IPS-11a (cell line): ENCODE measurements around the gene MAP4K2.

Experiments used
- H3K4me3 ChIP-seq: one replicate; pipeline ENCODE4 v1.5.1; 2013; ENCODE audit warnings: low read depth, low read length, control low read depth

MAP4K2 gene

DNA sequence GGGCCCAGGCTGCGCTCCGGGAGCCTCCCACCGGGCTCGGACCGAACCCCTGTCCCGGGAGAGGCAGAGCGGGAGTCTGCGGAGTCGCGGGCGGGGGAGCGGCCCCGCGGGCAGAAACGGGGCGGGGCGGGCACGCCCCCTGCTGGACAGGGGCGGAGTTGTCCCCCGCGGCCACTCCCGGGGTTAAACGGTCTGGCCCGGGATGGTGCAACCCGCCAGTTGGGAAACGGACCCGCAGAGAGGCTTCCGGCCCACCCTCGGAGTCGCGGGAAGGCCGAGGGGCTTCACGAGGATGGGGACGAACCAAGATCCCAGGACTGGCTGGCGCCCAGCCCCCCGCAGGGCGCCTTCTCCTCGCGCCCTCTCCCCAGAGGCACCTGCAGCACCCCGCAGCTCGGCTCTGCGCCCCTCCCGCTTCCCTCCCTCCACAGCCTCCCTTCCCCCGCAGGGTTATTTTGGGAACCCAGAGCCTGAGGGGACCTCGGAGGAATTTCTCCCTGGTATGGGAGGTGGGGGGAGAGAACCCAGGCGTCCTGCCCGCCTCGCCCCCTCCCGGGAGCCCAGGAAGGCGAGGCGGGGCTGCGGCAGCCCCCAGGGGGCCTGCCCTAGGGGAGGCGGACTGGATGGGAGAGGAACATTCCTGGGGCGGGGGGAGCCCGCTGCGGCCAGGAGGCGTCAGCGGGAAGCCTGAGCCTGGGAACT, 60.0 kb downstream of the MAP4K2 start:
- peak overlapping the region; percentile 51 for H3K4me3 ChIP-seq

DNA sequence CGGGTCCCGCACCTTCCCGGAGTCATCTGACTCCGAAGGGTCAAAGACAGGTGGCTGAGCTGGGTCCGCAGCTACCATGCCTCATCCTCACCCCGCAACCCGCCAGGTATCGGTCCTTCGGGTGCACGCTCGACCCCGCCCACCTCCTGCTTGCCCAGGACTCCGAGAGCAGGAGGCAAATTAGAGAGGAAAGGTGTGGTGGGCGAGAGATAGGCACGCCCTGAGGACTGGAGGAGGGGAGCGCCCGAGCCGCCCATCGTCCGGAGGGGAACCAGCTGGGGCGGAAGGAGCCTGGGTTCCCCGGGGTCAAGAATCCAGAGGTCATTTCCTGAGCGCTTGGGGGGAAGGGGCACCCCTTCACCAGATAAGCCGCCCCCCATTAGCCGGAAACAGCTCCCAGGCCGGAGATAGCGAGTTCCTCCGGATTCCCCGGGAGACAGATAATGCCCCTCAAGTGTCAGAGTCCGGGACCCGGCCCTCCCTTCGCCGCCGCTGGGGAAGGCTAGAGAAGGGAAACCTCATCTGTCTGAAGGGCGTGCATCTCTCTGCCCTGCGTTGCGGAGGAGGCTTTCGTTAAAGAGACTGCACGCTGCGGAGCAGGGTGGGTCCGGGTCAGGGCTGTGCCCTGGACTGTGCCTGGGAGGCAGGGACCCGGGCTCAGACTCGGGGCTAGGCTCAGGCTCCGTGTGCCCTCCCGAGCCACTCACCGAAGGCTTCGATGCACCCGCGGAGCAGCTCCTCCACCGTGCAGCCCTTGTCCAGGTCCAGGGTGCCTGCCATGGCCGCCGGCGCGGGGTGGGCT, 60.7 kb downstream of the MAP4K2 start:
- peak overlapping the region; percentile 51 for H3K4me3 ChIP-seq

DNA sequence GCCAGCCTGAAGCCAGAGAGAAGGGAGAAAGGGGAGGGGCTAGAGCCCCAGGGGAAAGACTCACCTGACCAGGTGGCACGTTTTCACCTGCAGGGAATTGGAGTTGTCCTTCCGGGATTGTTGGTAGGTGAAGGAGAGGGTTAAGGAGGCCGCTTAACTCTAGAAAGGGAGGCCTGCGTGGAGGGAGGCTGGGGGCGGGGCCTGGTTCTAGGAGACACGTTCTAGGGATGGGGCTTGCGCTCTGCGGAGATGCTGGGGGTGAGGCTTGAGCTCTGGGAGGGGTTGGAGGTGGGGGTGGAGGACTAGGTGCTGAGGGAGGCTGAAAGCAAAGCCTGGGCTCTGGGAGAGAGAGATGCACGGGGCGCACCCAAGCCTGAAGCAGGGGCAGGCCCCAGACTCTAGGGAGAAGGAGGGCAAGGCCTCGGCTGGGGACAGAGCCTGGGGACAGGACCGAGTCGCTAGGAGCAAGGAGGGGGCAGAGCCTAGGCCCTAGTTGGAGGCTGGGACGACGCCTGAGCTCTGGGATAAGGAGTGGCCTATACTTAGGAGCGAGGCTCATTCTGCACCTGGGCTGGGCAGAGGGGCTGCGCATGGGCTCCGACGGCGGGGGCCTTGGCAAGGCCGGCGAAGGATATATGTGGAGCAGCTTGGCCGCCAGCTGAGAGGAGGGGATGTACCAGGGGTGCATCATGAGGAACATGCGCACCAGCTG, 61.5 kb downstream of the MAP4K2 start:
- H3K4me3 ChIP-seq, result peak overlapping the region; percentile 51

DNA sequence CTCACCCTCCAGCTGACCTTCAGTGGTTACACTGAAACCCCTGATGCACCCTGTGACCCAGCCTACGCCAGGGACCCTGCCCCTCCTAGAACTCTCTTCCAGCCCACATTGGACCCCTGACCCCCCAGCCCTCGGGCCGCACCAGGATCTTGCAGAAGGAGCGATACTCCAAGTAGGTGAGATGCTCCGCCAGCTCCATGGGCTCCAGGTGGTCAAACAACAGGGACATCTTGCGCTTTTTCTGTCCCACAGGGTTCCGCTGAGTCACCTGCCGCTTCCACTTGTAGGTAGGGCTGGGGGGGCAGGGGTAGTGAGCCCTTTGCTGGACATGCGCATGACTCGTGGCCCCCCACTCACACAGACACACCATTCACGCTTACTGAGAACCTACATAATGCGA, 63.1 kb downstream of the MAP4K2 start:
- no peak overlapping the region for H3K4me3 ChIP-seq

DNA sequence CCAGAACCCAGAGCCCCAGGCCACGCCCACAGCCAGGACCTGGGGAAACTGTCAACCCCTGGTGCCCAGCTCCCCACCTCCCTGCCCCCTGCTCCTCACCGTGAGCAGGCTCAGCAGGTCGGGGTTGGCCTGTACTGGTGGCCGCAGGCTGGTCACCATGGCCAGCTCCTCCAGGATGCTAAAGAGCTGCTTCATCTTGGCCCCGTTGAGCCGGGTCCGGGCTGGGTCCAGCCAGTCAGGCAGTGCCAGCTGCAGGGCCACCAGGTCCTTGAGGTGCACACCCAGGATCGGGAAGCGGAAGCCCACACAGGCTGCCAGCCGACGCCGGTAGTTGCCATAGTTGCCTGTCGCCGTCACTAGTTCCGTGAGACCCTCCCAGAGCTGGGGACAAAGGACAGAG, 66.4 kb downstream of the MAP4K2 start:
- H3K4me3 ChIP-seq, result no peak overlapping the region

DNA sequence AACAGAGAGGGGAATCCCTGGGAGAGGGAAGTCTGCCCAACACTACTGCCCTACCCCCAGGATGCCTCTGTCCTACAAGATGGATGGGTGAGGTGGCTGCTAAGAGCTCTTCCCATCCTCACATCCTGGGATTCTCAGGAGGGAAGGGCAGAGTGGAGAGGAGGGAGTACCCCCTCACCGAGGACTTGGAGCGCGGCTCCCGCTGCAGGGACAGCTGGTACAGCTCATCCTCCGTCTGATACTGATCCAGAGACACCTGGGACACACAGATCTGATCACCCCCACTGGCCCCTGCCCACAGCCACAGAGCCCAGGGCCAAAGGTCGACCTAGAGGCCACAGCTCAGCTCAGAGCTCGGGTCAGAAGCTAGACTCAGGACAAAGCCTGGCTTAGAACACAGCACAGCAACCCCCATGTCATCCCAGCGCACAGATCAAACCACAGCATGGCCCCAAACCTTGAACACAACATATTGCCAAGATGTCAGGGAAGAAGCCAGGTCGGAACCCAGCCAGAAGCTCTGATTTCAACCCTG, 67.2 kb downstream of the MAP4K2 start:
- no peak overlapping the region for H3K4me3 ChIP-seq
